ENCODE measurements around the gene LARP1.

The LARP1 gene

DNA sequence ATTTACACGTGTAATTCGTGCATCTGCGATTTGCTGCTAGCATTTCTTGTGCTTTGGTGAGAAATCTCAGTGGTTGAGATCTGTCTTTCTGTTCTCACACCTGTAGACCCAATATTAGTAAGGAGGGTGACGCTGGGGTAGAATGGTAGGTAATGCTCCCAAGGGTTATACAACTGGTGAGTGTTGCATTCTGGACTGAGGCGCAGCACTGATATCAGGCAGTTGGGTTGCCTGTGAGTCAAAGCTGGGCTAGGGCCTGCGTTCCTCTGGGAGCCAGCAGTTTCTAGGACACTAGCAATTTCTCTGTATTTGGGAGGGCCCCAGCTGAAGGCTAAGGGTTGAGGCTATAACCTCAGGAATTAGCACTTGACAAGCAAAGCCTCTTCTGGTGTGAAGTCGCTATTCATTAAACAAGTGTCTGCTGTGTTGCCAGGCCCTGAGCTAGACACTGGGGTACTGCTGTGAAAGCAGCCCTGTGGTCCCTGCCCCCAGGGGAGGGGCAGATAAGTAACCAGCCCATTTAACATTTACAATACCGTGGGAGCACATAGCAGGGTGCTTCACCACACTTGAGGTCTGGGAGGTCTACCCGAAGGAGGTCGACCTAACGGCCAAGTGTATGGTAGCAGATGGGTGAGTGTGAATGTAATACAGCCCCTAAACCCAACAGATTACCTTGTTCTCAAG lies 28.7 kb downstream of the LARP1 start:
- Mint-ChIP-seq H3K36me3 (ENCODE audit: low read depth) (peaks cover 23% of the 10 kb centered on the region), H3K4me3 (no peak overlapping the region), H3K27me3 (no peaks in the 10 kb centered on the region), H3K27ac (peak overlapping the region; percentile 60), H3K9me3 (no peaks in the 10 kb centered on the region), H3K4me1 (peaks cover 90% of the 10 kb centered on the region)
- peak; percentile 42 for ATAC-seq
- no peak for DNase-seq

DNA sequence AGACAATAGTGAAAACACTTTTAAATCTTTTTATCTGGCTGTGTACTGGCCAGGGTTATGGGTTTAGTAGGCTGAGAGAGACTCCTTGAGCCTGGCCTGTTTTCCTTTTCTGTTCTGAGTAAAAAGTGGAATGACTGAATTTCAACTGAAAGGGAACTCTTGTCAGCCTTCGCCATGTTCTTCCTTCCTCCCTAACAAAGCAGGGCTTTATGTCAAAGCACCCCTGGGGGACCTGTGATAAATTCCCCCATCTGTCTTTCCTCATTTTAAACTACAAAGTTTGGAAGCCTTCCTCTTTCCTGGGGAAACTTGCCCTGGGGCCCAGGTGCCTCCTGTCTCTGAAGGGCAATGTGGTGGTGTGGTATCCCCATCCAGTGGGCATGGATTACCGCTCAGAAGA lies 29.7 kb downstream of the LARP1 start:
- no peak for DNase-seq
- H3K27ac Mint-ChIP-seq = peak overlapping the region; percentile 60
- no peaks in the 10 kb centered on the region for H3K27me3 Mint-ChIP-seq
- peaks cover 22% of the 10 kb centered on the region for H3K36me3 Mint-ChIP-seq (ENCODE audit: low read depth)
- no peak overlapping the region for H3K4me3 Mint-ChIP-seq
- no peak for ATAC-seq
- no peaks in the 10 kb centered on the region for H3K9me3 Mint-ChIP-seq
- peaks cover 81% of the 10 kb centered on the region for H3K4me1 Mint-ChIP-seq

DNA sequence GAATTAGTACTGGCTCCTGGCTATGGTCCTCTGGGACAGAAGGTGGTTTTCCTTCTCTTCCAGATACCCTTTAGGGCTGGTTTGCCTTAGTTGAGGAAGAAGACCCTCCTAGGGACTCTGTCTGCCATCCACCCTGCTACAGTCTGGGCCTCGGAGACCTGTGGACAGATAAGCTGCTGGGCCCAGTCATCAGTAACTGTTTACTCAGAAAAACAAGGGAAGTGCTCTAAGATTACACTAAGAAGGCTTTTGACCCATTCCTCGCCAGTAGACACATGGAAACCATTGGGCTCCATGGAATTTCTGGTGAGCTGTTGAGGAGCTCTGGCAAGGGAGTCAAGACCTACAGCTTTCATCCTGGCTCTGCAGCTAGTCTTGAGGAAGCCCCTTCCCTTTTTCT lies 31.2 kb downstream of the LARP1 start:
- Mint-ChIP-seq H3K27me3 (no peaks in the 10 kb centered on the region), H3K27ac (peak overlapping the region; percentile 52), H3K9me3 (no peaks in the 10 kb centered on the region), H3K4me3 (no peak overlapping the region), H3K4me1 (peaks cover 67% of the 10 kb centered on the region), H3K36me3 (ENCODE audit: low read depth) (peaks cover 30% of the 10 kb centered on the region)
- ATAC-seq = no peak
- DNase-seq = no peak

DNA sequence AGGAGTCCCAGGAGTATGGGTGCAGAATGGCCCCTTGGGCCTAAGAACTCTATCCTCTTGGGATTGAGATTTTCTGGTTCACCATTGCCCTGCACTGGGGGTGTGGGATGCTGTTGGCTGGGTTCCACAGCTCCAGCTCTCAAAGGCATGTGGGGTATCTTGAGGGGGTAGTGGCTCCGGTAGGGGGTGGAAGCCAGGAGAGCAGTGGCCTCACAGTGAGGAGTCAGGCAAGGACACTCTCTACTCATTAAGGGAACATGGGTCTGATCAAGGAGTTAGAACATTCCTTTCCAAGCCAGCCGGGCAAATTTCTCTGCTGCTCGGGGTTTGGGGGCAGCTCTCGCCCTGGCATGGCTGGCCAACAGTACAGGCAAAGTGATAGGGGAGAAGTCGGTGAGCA lies 33.0 kb downstream of the LARP1 start:
- H3K36me3 Mint-ChIP-seq (ENCODE audit: low read depth) = peaks cover 35% of the 10 kb centered on the region
- ATAC-seq (no peak), DNase-seq (no peak)
- H3K4me3 Mint-ChIP-seq = no peak overlapping the region
- peak overlapping the region; percentile 79 for H3K27ac Mint-ChIP-seq
- H3K27me3 Mint-ChIP-seq = no peaks in the 10 kb centered on the region
- no peaks in the 10 kb centered on the region for H3K9me3 Mint-ChIP-seq
- peaks cover 49% of the 10 kb centered on the region for H3K4me1 Mint-ChIP-seq

DNA sequence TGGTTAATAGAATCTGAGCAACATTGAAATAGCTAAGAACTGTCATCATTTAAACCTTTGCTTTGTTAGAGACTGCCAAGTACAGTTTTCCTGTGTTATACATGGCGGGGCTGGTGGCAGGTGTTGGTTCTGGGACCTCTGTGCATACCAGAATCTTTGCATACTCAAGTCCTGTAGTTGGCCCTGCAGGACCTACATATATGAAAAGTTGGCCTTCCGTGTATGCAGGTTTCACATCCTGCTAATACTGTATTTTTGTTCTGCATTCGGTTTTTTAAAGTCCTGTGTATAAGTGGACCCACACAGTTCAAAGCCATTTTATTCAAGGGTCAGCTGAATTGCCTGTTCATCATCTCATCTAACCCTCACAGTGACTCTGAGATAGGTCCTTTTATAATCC lies 36.4 kb downstream of the LARP1 start:
- Mint-ChIP-seq H3K4me1 (peaks cover 19% of the 10 kb centered on the region), H3K4me3 (no peak overlapping the region), H3K9me3 (no peaks in the 10 kb centered on the region), H3K27me3 (no peaks in the 10 kb centered on the region), H3K27ac (no peak overlapping the region), H3K36me3 (ENCODE audit: low read depth) (peaks cover 52% of the 10 kb centered on the region)
- DNase-seq (no peak), ATAC-seq (no peak)

DNA sequence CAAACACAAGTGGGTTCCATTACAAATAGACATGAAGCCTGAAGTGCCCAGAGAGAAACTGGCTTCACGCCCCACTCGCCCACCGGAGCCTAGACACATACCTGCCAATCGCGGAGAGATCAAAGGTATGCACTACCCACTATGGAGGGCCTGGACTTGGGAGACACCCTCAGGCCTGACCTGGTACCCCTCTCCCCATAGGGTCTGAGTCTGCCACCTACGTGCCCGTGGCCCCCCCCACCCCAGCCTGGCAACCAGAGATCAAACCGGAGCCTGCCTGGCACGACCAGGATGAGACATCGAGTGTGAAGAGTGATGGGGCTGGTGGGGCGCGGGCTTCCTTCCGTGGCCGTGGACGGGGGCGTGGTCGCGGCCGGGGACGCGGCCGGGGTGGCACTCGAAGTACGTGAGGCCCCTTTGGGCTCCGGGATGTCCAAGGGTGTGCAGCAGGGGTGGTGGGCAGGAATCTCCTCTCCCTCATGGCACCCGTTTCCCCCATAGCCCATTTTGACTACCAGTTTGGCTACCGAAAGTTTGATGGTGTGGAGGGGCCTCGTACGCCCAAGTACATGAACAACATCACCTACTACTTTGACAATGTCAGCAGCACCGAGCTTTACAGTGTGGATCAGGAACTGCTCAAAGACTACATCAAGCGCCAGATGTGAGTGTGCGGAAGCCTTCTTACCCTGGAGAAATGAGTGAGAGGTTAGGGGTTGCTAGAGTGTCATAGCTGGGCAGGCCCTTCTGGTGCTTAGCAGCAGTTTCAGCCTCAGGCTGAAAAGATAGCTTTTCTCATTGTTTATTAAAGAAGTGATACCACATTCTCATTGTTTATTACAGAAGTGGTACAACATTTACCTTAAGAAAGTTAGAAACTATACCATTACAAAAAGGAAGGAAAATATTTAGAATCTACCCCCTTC lies 38.7 kb downstream of the LARP1 start:
- Mint-ChIP-seq H3K27ac (no peak overlapping the region), H3K4me3 (no peak overlapping the region), H3K4me1 (no peaks in the 10 kb centered on the region), H3K36me3 (ENCODE audit: low read depth) (peaks cover 59% of the 10 kb centered on the region), H3K9me3 (no peaks in the 10 kb centered on the region), H3K27me3 (no peaks in the 10 kb centered on the region)
- DNase-seq (no peak), ATAC-seq (no peak)

DNA sequence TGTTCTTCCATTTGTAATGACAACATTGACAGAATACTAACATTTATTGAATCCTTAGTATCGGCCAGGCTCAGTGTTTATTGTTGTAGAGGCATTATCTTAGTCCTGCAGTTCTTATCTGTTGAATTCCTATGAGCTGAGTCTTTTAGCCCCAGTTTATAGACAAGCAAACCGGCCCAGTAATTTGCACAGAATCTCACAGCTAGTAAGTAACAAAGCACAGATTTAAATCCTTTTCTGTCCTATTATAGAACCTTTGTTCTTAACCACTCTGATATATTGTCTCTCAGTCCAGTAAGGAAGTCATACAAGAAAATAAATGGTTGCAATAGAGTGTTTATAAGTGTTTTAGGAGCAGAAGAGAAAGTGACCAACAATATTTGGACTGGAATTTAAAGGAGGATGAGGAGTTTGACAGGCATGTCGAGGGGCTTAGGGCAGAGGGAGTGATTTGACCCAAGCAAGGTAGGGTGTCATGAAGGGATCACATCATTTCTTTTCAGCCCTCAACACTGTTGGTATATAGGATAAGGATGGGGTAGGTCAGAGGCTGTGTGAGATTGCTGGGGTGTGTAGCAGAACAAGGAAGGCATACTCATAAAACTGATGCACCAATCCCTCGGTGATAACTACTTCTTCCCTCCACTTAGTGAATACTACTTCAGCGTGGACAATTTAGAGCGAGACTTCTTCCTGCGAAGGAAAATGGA lies 39.5 kb downstream of the LARP1 start:
- H3K4me3 Mint-ChIP-seq = no peak overlapping the region
- no peak overlapping the region for H3K27ac Mint-ChIP-seq
- ATAC-seq (no peak), DNase-seq (no peak)
- H3K9me3 Mint-ChIP-seq = no peaks in the 10 kb centered on the region
- peaks cover 66% of the 10 kb centered on the region for H3K36me3 Mint-ChIP-seq (ENCODE audit: low read depth)
- peaks cover 6% of the 10 kb centered on the region for H3K4me1 Mint-ChIP-seq
- no peaks in the 10 kb centered on the region for H3K27me3 Mint-ChIP-seq

DNA sequence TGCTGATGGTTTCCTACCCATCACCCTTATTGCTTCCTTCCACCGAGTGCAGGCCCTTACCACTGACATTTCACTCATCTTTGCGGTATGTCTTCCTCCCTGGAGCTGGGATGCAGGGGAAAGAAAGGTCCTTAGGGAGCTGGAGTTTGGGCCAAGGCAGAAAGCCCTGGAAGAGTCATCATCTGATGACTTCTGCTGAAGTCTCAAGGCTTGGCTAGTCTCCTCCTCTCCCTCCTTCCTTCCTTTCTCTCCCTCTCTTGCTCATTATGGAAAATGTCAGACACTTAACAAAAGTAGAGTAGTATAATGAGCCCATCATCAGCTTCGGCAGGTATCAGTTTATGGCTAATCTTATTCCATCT lies 40.0 kb downstream of the LARP1 start:
- no peak for ATAC-seq
- H3K9me3 Mint-ChIP-seq = no peaks in the 10 kb centered on the region
- peaks cover 10% of the 10 kb centered on the region for H3K4me1 Mint-ChIP-seq
- no peaks in the 10 kb centered on the region for H3K27me3 Mint-ChIP-seq
- DNase-seq = no peak
- H3K4me3 Mint-ChIP-seq = no peak overlapping the region
- no peak overlapping the region for H3K27ac Mint-ChIP-seq
- H3K36me3 Mint-ChIP-seq (ENCODE audit: low read depth) = peaks cover 66% of the 10 kb centered on the region

DNA sequence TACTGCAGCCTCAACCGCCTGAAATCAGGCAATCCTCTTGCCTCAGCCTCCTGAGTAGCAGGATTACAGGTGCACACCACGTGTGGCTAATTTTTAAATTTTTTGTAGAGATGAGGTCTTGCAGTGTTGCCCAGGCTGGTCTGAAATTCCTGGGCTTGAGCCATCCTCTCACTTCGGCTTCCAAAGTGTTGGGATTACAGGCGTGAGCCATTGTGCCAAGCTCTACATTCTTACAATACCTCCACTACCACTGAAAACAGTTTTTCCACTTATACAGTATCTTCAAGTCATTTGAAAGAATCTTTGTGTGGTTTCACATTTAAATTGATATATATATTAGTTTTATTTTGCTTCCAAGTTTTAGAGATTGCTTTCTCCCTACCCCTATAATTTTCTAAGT lies 42.6 kb downstream of the LARP1 start:
- H3K4me3 Mint-ChIP-seq = no peak overlapping the region
- H3K27ac Mint-ChIP-seq = peak overlapping the region; percentile 7
- no peak for ATAC-seq
- peaks cover 75% of the 10 kb centered on the region for H3K36me3 Mint-ChIP-seq (ENCODE audit: low read depth)
- no peaks in the 10 kb centered on the region for H3K9me3 Mint-ChIP-seq
- no peaks in the 10 kb centered on the region for H3K27me3 Mint-ChIP-seq
- peaks cover 12% of the 10 kb centered on the region for H3K4me1 Mint-ChIP-seq
- DNase-seq = no peak

DNA sequence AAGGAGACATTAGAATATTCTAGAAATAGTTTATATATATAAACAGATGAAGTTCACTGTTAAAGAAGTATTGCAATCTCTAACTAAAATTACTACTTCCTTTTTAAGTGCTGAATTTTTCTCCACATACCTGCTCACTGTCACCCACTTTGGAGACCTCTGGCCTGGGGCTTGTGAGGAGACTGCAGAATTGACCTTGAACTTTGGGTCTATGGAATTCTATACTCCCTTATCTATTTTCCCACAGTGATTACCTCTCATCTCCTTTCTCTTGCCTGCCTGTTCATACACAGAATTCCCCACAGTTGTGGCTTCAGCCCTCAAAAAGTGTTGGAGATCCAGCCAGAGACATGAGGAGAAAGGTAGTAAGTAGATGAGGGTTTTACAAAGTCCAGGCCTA lies 45.4 kb downstream of the LARP1 start:
- Mint-ChIP-seq H3K27me3 (no peaks in the 10 kb centered on the region), H3K27ac (peak overlapping the region; percentile 75), H3K9me3 (no peaks in the 10 kb centered on the region), H3K36me3 (ENCODE audit: low read depth) (peaks cover 78% of the 10 kb centered on the region), H3K4me1 (peaks cover 12% of the 10 kb centered on the region), H3K4me3 (no peak overlapping the region)
- DNase-seq (no peak), ATAC-seq (no peak)

DNA sequence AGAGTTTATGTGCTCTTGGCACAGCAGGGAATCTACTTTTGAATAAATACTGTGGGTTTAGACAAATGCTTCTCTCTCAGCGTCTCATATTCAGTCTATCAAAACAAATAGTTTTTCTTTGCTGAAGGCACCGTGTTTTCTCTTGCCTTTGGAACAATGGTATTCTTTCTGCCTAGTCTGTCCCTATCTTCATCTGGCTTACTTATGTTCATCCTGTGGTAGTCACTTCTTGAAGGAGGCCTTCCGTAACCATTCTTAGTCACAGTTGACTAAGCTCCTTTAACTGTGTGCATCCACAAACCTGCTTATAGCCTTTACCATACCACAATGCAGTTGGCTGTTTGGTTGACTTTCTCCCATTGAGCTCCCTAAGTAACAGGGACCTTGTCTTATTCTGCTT lies 45.9 kb downstream of the LARP1 start:
- DNase-seq = no peak
- Mint-ChIP-seq H3K9me3 (no peaks in the 10 kb centered on the region), H3K4me3 (no peak overlapping the region), H3K4me1 (peaks cover 12% of the 10 kb centered on the region), H3K36me3 (ENCODE audit: low read depth) (peaks cover 78% of the 10 kb centered on the region), H3K27ac (peak overlapping the region; percentile 67), H3K27me3 (no peaks in the 10 kb centered on the region)
- no peak for ATAC-seq

DNA sequence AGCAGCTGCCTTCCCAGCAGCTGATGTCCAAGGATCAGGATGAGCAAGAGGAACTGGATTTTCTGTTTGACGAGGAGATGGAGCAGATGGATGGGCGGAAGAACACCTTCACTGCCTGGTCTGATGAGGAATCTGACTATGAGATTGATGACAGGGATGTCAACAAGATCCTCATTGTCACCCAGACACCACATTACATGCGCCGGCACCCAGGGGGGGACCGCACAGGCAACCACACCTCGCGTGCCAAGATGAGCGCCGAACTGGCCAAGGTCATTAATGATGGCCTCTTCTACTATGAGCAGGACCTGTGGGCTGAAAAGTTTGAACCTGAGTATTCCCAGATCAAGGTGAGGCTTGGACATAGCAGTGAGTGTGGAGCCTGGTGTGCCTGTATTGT lies 46.9 kb downstream of the LARP1 start:
- Mint-ChIP-seq H3K4me1 (peaks cover 12% of the 10 kb centered on the region), H3K27ac (peak overlapping the region; percentile 67), H3K9me3 (no peaks in the 10 kb centered on the region), H3K36me3 (ENCODE audit: low read depth) (peaks cover 77% of the 10 kb centered on the region), H3K27me3 (no peaks in the 10 kb centered on the region), H3K4me3 (no peak overlapping the region)
- ATAC-seq = no peak
- DNase-seq = no peak

DNA sequence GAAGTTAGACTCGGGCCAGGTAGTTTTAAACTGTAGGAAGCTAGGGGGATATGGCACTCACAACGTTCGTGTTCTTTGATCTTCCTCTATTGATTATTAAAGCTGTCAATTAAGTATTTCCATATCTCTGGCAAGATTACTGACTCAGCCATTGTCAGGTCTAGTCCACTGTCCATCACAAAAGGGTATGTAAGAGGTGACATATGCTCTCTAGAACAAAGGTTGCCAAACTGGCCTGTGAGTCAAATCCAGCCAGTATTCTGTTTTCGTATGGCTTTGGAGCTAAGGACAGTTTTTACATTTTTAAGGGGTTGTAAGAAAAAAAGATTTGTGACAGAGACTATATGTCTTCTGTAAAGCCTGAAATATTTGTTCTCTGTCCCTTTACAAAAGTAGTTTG lies 51.0 kb downstream of the LARP1 start:
- Mint-ChIP-seq H3K4me3 (no peak overlapping the region), H3K27ac (no peak overlapping the region), H3K36me3 (ENCODE audit: low read depth) (peaks cover 69% of the 10 kb centered on the region), H3K27me3 (no peaks in the 10 kb centered on the region), H3K9me3 (no peaks in the 10 kb centered on the region), H3K4me1 (peaks cover 5% of the 10 kb centered on the region)
- ATAC-seq (no peak), DNase-seq (no peak)

DNA sequence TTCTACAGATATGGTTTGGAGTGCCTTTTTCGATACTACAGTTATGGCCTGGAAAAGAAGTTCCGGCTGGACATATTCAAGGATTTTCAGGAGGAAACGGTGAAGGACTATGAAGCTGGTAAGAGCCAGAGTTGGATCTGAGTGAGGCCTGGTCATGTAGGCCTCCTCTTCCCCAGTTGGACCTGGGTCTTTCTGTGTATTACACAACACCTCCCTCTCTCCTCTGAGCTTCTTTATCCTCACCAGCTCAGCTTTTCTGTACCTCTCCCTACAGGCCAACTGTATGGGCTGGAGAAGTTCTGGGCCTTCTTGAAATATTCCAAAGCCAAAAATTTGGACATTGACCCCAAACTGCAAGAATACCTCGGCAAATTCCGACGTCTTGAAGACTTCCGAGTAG lies 56.1 kb downstream of the LARP1 start:
- Mint-ChIP-seq H3K36me3 (ENCODE audit: low read depth) (peaks cover 70% of the 10 kb centered on the region), H3K4me1 (peaks cover 27% of the 10 kb centered on the region), H3K27ac (no peak overlapping the region), H3K9me3 (no peaks in the 10 kb centered on the region), H3K4me3 (no peak overlapping the region), H3K27me3 (no peaks in the 10 kb centered on the region)
- ATAC-seq (no peak), DNase-seq (no peak)

Data from activated naive CD8-positive, alpha-beta T cell treated with anti-CD3 and anti-CD28 coated beads, Interleukin-2, amount 50 U/mL, for 24 hours (primary cell).